ENCODE results near the gene ELOF1. TPM values are rescaled to one million over a fixed set of nuclear protein-coding genes. Genes with fewer than 3 reads are reported as not detected.
"Not testable (repeated sequence)": the region's sequence is repeated elsewhere in the genome, so short reads cannot be mapped to it uniquely, and the experiment has no call there.

Gene ELOF1
- total RNA-seq, 2 donors from 2014 or later, result 34.6 to 39.0 TPM

DNA sequence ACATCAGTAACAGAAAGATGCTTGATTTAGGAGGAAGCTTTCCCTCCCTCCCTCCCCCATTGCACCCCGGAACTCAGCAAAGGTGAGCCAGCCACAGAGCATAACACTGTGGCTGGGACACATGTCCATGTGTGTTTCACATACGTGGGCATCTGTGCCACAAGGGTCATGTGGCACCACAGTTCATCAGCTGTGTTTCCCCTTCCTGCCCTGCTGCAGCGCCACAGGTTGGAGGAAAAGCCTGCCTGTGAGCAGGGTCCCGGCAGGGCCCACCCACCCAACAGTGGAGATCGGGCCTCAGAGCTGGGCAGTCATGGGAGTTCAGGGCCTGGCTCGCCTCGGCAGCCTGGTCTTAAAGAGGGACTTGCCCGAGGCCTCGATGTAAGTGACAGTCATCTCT lies 15.7 kb upstream of the ELOF1 start:
- intact Hi-C loops (cut with DNase I, micrococcal nuclease), result no loop called here
- no peak for DNase-seq
- no peak for ATAC-seq

DNA sequence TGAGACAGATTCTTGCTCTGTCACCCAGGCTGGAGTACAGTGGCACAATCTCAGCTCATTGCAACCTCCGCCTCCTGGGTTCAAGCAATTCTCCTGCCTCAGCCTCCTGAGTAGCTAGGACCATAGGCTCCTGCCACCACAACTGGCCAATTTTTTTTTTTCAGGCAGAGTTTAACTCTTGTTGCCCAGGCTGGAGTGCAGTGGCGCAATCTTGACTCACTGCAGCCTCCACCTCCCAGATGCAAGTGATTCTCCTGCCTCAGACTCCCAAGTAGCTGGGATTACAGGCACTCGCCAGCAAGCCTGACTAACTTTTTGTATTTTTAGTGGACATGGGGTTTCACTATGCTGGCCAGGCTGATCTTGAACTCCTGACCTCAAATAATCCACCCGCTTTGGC lies 14.7 kb upstream of the ELOF1 start:
- DNase-seq; ATAC-seq; intact Hi-C loops (cut with DNase I, micrococcal nuclease): not testable (repeated sequence)

DNA sequence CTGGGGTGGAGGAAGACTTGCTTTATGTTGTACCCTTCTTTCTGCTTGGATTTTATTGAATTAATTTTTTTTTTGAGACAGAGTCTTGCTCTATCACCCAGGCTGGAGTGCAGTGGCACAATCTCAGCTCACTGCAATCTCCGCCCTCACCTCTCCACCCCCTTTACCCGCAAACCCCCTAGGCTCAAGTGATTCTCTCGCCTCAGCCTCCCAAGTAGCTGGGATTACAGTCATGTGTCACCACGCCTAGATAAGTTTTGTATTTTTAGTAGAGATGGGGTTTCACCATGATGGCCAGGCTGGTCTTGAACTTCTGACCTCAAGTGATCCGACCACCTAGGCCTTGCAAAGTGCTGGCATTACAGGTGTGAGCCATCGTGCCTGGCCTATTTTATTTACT lies 14.3 kb upstream of the ELOF1 start:
- ATAC-seq; intact Hi-C loops (cut with DNase I, micrococcal nuclease): not testable (repeated sequence)

DNA sequence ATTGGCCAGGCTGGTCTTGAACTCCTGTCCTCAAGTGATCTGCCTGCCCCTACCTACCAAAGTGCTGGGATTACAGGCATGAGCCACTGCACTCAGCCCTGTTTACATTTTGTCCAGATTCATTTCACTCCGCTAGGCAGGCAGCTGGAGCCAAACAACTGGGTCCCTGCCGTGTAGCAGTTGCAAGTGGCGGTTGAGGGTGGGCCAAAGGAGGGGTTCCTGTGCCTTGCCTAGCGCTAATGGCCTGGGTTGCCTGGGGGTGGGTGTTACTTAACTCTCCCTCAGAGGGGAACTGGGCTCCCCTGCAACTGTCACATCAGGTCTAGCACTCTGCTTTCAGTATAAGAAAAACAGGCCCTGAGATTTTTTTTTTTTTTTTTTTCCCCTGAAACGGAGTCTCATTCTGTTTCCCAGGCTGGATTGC lies 11.0 kb upstream of the ELOF1 start:
- DNase-seq (no peak), ATAC-seq (no peak)
- intact Hi-C loops (cut with DNase I, micrococcal nuclease), result no loop called here

More for the DNA sequence above, 14.3 kb upstream of the ELOF1 start:
- DNase-seq, result not testable (repeated sequence)

DNA sequence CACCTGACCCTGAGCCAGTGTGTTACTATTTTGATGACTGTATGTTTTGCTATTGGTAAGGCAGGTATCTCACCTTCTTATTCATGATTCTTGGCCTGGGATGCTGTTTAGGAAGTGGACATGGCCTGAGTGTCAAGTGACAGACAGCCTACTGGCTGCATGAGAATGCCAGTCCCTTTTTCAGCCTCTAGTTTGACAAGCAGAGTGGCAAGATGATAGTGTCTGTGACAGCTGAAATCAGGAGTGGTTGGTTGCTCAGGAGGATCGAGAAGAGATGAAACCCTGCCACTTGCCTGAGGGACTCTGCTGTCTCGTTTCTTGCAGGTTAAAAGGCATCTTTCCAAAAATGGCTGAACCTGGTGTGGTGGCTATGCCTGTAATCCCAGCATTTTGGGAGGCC lies 7.1 kb upstream of the ELOF1 start:
- no peak for ATAC-seq
- intact Hi-C loops (cut with DNase I, micrococcal nuclease), result no loop called here
- no peak for DNase-seq

DNA sequence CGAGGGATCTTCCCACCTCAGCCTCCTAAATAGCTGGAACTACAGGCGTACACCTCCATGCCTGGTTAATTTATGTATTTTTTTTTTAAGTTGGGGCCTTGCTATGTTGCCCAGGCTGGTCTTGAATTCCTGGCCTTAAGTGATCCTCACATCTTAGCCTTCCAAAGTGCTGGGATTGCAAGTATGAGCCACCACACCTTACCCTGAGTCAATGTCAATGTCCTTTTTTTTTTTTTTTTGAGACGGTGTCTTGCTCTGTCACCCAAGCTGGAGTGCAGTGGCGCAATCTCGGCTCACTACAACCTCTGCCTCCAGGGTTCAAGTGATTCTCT lies 6.6 kb upstream of the ELOF1 start:
- ATAC-seq; intact Hi-C loops (cut with DNase I, micrococcal nuclease): not testable (repeated sequence)

DNA sequence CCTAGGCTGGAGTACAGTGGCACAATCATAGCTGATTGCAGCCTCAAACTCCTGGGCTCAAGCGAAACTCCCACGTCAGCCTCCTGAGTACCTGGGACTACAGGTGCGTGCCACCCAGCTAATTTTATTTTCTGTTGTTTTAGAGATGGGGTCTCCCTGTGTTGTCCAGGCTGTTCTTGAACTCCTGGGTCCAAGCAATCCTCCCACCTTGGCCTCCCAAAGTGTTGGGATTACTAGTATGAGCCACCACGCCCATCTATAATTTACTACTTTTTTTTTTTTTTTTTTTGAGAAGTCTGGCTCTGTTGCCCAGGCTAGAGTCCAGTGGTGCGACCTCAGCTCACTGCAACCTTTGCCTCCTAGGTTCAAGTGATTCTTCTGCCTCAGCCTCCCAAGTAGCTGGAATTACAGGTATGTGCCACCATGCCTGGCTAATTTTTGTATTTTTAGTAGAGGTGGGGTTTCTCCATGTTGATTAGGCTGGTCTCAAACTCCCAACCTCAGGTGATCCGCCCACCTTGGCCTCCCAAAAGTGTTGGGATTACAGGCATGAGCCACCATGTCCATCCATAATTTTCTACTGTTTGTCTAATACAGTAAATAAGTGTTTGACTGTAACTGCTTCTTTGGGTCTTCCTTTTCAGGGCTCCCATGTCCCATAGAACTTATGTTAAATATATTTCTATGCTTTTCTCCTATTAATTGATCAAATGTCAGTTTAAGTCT lies 5.2 kb upstream of the ELOF1 start:
- DNase-seq; ATAC-seq; intact Hi-C loops (cut with DNase I, micrococcal nuclease): not testable (repeated sequence)

More for the DNA sequence above, 6.6 kb upstream of the ELOF1 start:
- DNase-seq, result not testable (repeated sequence)

DNA sequence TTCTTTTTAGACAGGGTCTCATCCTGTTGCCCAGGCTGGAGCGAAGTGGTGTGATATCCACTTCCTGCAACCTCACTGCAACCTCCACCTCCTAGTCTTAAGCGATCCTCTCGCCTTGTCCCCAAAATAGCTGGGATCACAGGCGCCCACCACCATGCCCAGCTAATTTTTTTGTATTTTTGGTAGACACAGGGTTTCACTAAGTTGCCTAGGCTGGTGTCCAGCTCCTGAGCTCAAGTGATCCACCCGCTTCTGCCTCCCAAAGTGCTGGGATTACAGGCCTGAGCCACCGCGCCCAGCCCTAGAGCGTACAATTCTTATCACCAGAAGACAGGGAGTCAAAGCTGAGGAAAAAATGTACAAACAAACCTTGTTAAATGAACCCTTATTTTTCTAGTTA lies 4.5 kb upstream of the ELOF1 start:
- ATAC-seq (no peak), DNase-seq (no peak)
- intact Hi-C loops (cut with DNase I, micrococcal nuclease), result no loop called here

DNA sequence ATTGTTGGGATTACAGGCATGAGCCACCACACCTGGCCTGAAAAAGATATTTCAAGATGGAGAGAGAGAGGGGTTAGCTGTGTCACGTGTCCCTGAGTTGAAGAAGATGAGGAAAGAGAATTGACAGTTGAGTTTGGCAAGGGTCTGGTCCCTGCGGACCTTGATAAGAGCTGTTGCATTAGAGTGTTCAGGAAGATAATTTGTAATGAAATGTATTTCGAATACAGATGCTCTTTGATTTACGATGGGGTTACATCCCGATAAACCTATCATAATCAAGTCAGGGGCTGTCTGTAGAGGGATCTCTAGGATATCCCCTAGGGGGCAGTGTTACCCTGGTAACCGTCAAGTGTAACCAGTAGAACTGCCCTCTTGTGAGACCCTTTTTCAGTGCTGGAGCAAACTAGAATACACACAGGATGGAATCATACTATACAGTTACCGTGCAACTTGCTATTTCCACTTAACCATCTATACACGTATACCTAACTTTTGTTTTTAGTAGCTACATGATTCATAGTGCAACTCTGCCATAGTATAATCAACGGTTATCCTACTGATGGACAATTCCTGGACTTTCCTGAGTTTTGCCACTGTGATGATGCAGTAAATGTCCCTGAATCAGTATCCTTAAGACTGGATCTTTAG lies 1.5 kb upstream of the ELOF1 start:
- ATAC-seq (peak; percentile 23), DNase-seq (no peak)
- intact Hi-C loops (cut with DNase I, micrococcal nuclease), result no loop called here

DNA sequence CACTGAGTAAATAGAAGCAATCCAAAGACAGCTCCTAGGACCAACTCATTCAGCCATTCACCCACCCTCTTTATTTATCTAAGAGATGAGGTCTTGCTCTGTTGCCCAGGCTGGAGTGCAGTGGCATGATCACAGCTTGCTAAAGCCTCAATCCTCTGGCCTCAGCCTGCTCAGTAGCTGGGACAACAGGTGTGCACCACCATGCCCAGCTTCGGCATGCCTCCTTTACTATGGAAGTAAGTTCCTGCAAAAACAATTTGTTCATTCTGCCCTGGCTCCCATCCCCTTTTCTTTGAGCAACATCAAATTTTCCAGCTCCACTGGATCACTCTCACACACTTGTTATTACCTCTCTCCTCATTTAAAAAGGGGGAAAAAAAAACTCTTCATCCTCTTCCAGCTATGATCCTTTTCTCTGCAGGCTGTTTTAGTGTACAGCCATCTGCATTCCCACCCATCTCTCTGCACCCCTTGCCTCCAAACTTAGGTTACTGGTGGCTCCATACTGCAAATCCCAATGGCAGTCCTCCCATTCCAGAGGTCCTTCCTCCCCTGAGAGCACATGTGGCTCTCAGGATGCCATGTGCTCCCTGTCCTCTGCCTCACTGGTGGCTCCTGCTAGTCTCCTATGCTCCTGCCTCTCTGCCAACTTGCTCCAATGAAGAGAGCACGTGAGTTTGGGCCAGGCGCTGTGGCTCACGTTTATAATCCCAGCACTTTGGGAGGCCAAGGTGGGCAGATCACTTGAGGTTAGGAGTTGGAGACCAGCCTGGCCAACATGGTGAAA lies 2.2 kb downstream of the ELOF1 start:
- ATAC-seq (no peak), DNase-seq (no peak)
- intact Hi-C loops (cut with DNase I, micrococcal nuclease), result no loop called here

DNA sequence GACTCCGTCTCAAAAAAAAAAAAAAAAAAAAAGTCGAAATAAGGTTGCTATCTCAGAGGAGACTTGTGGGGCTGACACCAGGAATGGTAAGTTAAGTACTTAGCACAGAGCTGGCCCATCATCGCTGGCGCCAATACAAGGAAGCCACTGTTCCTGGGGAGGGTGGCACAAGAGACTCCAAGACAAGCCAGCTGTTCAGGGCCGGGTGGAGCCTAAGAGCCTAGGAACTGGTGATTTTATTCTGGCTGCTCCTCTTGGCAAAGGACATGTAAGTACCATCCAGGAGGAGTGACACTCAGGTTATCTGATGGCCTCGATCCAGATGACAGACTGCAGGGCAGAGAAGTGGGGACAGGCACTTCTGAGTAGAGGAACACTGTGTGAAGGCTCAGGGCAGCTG lies 3.8 kb downstream of the ELOF1 start:
- no peak for DNase-seq
- ATAC-seq, result no peak
- intact Hi-C loops (cut with DNase I, micrococcal nuclease), result no loop called here

DNA sequence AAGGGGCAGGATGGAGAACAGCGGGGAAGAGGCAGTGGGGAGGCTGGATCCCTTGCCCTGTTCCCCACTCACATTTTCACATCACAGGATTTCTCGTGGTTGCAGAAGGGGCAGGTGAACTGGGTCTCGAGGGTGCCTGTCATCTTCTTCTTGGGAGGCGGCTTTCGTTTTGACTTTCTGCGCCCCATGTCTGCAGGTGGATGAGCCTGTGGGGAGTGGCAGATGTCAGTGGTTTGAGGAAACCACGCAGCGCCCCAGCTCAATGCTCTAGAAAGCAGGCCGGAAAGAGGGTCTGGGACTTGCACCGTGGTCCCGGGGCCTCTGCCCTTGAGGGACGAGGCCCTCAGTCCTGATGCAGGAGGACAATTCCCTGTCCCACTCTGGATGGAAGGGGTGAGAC lies 4.9 kb downstream of the ELOF1 start:
- ATAC-seq, result no peak
- intact Hi-C loops (cut with DNase I, micrococcal nuclease), result no loop called here
- DNase-seq, result no peak

DNA sequence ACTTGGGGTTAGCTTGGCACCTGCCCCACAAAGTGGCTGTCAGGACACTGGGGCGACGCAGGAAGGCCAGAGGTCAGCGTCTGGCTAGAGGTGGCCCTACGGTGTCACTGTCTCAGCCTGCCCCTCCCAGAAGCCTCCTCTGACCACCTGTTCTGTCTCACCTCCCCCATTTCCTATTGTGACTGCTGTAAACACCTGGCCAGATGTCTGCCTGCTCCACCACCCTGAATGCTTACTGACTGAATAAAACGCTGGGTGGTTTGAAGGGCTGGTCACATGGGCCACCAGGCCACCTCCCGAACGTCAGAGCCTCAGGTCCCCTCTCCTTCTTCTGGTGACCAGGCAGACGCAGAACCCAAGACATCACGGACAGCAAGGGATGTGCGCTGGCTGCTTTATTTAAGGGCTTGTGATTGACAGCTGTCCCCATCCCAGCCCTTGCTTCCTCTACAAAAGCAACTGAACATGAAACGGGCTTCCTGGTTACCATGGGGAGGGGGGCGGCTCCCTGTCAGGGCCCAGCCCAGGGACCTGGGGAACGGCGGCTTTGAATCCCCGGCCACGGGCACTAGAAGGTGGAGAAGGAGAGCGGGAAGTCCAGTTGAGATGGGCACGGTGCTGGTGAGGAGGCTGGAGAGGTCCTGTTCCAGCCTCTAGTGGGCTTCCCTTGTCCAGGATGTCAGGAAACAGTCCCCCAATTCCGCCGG lies 6.2 kb downstream of the ELOF1 start:
- intact Hi-C loops (cut with DNase I, micrococcal nuclease), result no loop called here

DNA sequence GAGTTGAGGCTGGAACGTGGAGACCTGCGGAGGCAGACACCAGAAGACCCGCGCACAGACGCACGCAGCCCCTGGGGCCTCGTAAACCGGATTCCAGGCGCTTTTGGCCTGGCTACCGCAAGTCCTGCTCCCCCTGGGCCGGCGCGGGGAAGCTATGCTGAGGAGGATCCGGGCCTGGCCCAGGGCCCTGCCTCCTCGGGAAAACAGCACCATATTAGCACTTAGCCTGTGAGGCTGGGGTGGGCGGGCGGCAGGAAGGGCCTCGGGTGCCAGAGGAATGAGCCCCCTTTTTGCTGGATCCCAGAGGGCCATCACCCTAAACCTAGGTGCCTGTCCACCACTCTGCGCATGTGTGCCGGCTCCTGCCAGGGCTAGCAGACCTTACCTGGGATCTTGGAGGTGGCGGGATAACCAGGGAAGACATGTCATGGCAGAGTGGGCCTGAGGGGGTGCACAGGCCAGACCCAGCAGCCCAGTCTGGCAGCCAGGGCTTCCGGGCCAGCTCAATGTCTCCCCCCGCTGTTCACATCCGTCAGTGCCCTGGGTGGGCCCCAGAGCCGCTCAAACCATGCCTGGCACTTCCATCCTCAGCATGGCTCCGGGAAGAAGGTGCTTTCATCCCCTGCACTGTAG lies 7.3 kb downstream of the ELOF1 start:
- peak in 1 of 2 donors; percentile 24 for DNase-seq
- intact Hi-C loops (cut with DNase I, micrococcal nuclease), result no loop called here
- ATAC-seq, result peak; percentile 56

More for the DNA sequence above, 6.2 kb downstream of the ELOF1 start:
- no peak for DNase-seq
- peak; percentile 18 for ATAC-seq

DNA sequence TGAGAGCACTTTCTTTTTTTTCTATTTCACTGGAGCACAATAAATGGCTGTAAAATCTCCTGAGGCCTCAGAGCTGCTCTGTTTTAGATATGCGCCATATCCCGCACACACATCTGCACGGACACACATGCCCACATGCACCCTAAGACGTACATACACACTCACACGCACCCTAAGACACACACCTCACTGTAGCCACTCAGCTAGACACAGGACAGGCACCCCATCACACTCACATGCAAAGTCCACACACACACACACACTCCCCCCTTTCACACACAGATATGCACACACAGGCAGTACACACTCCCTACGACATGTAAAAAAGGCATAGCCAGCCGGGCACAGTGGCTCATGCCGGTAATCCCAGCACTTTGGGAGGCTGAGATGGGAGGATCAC lies 8.8 kb downstream of the ELOF1 start:
- ATAC-seq (no peak), DNase-seq (no peak)
- intact Hi-C loops (cut with DNase I, micrococcal nuclease), result no loop called here

DNA sequence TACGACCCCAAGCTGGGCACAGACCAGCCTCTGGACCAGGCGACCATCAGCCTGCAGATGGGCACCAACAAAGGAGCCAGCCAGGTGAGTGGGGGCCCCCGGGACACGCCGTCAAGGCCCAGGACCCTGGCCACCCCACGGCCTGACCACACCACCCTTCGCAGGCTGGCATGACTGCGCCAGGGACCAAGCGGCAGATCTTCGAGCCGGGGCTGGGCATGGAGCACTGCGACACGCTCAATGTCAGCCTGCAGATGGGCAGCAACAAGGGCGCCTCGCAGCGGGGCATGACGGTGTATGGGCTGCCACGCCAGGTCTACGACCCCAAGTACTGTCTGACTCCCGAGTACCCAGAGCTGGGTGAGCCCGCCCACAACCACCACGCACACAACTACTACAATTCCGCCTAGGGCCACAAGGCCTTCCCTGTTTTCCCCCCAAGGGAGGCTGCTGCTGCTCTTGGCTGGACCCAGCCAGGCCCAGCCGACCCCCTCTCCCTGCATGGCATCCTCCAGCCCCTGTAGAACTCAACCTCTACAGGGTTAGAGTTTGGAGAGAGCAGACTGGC lies 9.6 kb downstream of the ELOF1 start:
- ATAC-seq (no peak), DNase-seq (no peak)
- intact Hi-C loops (cut with DNase I, micrococcal nuclease), result no loop called here

DNA sequence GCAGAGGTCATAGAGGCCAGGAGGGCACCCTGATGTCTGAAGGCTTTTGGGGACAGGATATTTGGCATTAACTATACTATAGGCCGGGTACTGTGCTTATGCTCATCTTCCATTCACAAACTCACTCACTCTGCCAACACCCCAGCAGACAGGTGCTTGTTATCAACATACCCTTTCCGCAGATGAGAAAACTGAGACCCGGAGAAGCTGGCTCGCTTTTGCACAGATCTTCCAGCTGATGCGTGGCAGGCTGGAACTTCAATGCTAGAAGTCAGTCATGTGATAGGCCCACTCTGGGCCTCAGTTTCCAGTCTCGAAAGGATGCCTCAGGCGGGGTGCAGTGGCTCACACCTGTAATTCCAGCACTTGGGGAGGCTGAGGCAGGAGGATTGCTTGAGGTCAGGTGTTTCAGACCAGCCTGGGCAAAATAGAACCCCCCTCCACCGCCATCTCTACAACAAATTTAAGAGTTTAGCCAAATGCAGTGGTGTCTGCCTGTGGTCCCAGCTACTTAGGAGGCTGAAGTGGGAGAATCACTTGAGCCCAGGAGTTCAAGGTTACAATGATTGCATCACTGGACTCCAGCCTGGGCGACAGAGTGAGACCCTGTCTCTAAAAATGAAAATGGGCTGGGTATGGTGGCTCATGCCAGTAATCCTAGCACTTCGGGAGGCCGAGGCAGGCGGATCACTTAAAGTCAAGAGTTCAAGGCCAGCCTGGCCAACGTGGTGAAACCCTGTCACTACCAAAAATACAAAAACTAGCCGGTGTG lies 10.9 kb downstream of the ELOF1 start:
- intact Hi-C loops (cut with DNase I, micrococcal nuclease), result no loop called here
- no peak for DNase-seq
- no peak for ATAC-seq

DNA sequence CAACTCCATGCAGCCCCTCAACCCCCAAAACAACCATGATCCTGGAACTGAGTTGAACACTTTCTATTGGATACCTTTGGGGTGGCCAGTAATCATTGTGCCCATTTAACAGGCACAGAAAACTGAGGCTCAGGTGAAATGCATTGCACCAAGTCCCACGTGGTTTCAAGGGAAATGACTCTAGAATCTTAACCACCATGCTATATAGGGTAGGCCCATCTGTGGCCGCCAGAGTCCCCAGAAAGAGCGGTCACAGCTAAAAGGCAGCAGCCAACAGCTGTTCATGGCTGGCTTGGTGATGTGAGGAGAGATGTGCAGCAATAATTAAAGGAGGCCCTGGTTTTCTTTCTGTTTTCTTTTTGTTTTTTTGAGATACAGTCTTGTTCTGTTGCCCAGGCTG lies 17.8 kb downstream of the ELOF1 start:
- DNase-seq (no peak), ATAC-seq (no peak)
- intact Hi-C loops (cut with DNase I, micrococcal nuclease), result no loop called here
